HCT116 (cell line): ENCODE results near the gene PCSK6. TPM values are rescaled to one million over a fixed set of nuclear protein-coding genes. Genes with fewer than 3 reads are reported as not detected.

Source experiments
- ATAC-seq: fragments of 200-7000 bp; cut with Tn5 transposase; 2 replicates; pipeline ENCODE4 v1.9.1; 2020; ENCODE audit warnings: mild to moderate bottlenecking, moderate library complexity
- BruUV-seq: library from RNA; stranded (reverse); fragments of 400-500 nt; replicated peaks from 2 replicates; lab custom pipeline; 2021; lab: Mats Ljungman, UMichigan
- CTCF ChIA-PET: fragments of 300-600 bp; sonication (Branson Sonifier 250); formaldehyde crosslinking; loops from one replicate; lab custom pipeline; 2021; ENCODE audit warnings: antibody characterized with exemption; lab: Charles Lee
- POLR2A ChIA-PET: fragments of 300-600, 350-600 bp; sonication (Branson Sonifier 250); formaldehyde crosslinking; loops from one replicate; lab custom pipeline; 2021; ENCODE audit warnings: antibody characterized with exemption; lab: Charles Lee
- RAD21 ChIA-PET, 2 experiments: fragments of 300-600 bp; sonication (Branson Sonifier 250); formaldehyde crosslinking; loops; one replicate each; lab custom pipeline; 2023; ENCODE audit warnings: low total read pairs in 2 of 2; ENCODE audit not compliant: uncharacterized antibody in 2 of 2, unreplicated experiment in 2 of 2, low non-redundant PET in 1 of 2; lab: Charles Lee
- DNase-seq: peaks from one replicate; pipeline ENCODE4 v3.0.0-alpha.2; 2010; ENCODE audit warnings: low read depth, low spot score
- H2AFZ ChIP-seq: fragments of 200-600 bp; shearing (Covaris generic), sonication (generic); 2 replicates; pipeline ENCODE4 v1.6.1; 2017; ENCODE audit warnings: low read depth, mixed run types, mixed read lengths, antibody characterized with exemption, low read length; ENCODE audit not compliant: poor library complexity, severe bottlenecking
- H3K27ac ChIP-seq: 2 replicates; pipeline ENCODE4 v1.5.1; 2012; ENCODE audit warnings: low read depth, low read length
- H3K27me3 ChIP-seq: fragments of 200-600 bp; sonication (generic); 2 replicates; pipeline ENCODE4 v1.6.1; 2016; ENCODE audit warnings: mixed run types, low read length, mixed read lengths; ENCODE audit not compliant: insufficient read depth
- H3K36me3 ChIP-seq, 2 experiments: fragments of 200-500 bp in 1 of 2; fragments of 200-600 bp in 1 of 2; sonication (Bioruptor generic) in 1 of 2; sonication (generic) in 1 of 2; 2 replicates each; pipeline versions ENCODE4 v1.5.1 to v1.6.1; 2014 to 2016; ENCODE audit warnings: low read length in 2 of 2, inconsistent platforms in 1 of 2, mixed read lengths in 1 of 2, mixed run types in 1 of 2; ENCODE audit not compliant: insufficient read depth in 2 of 2, control insufficient read depth in 1 of 2
- H3K4me1 ChIP-seq, 2 experiments: fragments of 200-600 bp in 1 of 2; sonication (generic) in 1 of 2; 2 replicates each; pipeline versions ENCODE4 v1.5.1 to v1.6.1; 2012 to 2017; ENCODE audit warnings: low read length in 2 of 2, inconsistent platforms in 1 of 2, mild to moderate bottlenecking in 1 of 2, mixed read lengths in 1 of 2, mixed run types in 1 of 2, moderate library complexity in 1 of 2; ENCODE audit not compliant: insufficient read depth in 2 of 2, control insufficient read depth in 1 of 2
- H3K4me2 ChIP-seq: fragments of 200-600 bp; sonication (generic); 2 replicates; pipeline ENCODE4 v1.6.1; 2017; ENCODE audit warnings: mixed run types, low read length, mixed read lengths
- H3K4me3 ChIP-seq, 2 experiments: fragments of 200-600 bp in 1 of 2; sonication (generic) in 1 of 2; replicated peaks in 1 of 2; 2 replicates each; pipeline ENCODE4 v1.5.1; 2011 to 2016; ENCODE audit warnings: low read length in 2 of 2, control low read depth in 1 of 2, low read depth in 1 of 2, mild to moderate bottlenecking in 1 of 2, mixed read lengths in 1 of 2, mixed run types in 1 of 2
- H3K79me2 ChIP-seq: fragments of 200-600 bp; sonication (generic); 2 replicates; pipeline ENCODE4 v1.6.1; 2017; ENCODE audit warnings: mild to moderate bottlenecking, mixed run types, low read length, moderate library complexity, mixed read lengths; ENCODE audit not compliant: insufficient read depth
- H3K9ac ChIP-seq: fragments of 200-600 bp; sonication (generic); 2 replicates; pipeline ENCODE4 v1.6.1; 2016; ENCODE audit warnings: low read length, mixed read lengths
- H3K9me2 ChIP-seq: fragments of 200-600 bp; sonication (generic), shearing (Covaris generic); 2 replicates; pipeline ENCODE4 v1.6.1; 2017; ENCODE audit warnings: mixed run types, mild to moderate bottlenecking, moderate library complexity; ENCODE audit not compliant: insufficient read depth
- H3K9me3 ChIP-seq, 2 experiments: fragments of 200-500 bp in 1 of 2; fragments of 200-600 bp in 1 of 2; sonication (Bioruptor generic) in 1 of 2; sonication (generic) in 1 of 2; 2 replicates each; pipeline ENCODE4 v1.6.1; 2014 to 2017; ENCODE audit warnings: low read length in 2 of 2, mixed read lengths in 2 of 2, inconsistent platforms in 1 of 2, low read depth in 1 of 2, mild to moderate bottlenecking in 1 of 2, mixed run types in 1 of 2, moderate library complexity in 1 of 2; ENCODE audit not compliant: control insufficient read depth in 1 of 2, insufficient read depth in 1 of 2
- H4K20me1 ChIP-seq: fragments of 200-600 bp; sonication (generic), shearing (Covaris generic); 2 replicates; pipeline ENCODE4 v1.6.1; 2017; ENCODE audit warnings: mixed run types, mild to moderate bottlenecking, moderate library complexity; ENCODE audit not compliant: insufficient read depth
- CBX3 ChIP-seq: IDR thresholded peaks from 2 replicates; pipeline ENCODE4 v1.6.1; 2012; ENCODE audit warnings: low read depth
- EZH2 ChIP-seq: fragments of 200-600 bp; sonication (generic); IDR thresholded peaks from 2 replicates; pipeline ENCODE4 v1.6.1; 2017; ENCODE audit warnings: antibody characterized with exemption, mixed run types
- FOSL1 ChIP-seq: IDR thresholded peaks from 2 replicates; pipeline ENCODE4 v1.6.1; 2012; ENCODE audit warnings: low read depth
- JUND ChIP-seq: IDR thresholded peaks from 2 replicates; pipeline ENCODE4 v1.6.1; 2012
- POLR2A ChIP-seq: IDR thresholded peaks from 2 replicates; pipeline ENCODE4 v1.7.0; 2011; ENCODE audit warnings: borderline replicate concordance; ENCODE audit not compliant: insufficient read depth, insufficient read length; ENCODE audit errors: extremely low read depth
- SIN3A ChIP-seq: IDR thresholded peaks from 2 replicates; pipeline ENCODE4 v1.6.1; 2012; ENCODE audit warnings: low read depth
- SP1 ChIP-seq: IDR thresholded peaks from 2 replicates; pipeline ENCODE4 v1.6.1; 2012; ENCODE audit warnings: low read depth
- YY1 ChIP-seq: IDR thresholded peaks from 2 replicates; pipeline ENCODE4 v1.6.1; 2011; ENCODE audit warnings: low read length, low read depth, moderate library complexity, mild to moderate bottlenecking; ENCODE audit not compliant: insufficient replicate concordance; ENCODE audit errors: extremely low read depth
- ZFX ChIP-seq: fragments of 450-650 bp; IDR thresholded peaks from 2 replicates; pipeline ENCODE4 v1.6.1; 2017
- ZNF274 ChIP-seq: fragments of 200-500 bp; sonication (Bioruptor generic); IDR thresholded peaks from 2 replicates; pipeline ENCODE4 v1.6.1; 2014; ENCODE audit warnings: mild to moderate bottlenecking, low read depth, low read length, inconsistent platforms
- intact Hi-C: fragments of 100-400 bp; cut with micrococcal nuclease; formaldehyde crosslinking; loops from 2 replicates; pipeline ENCODE4 v1.10.0; 2022
- total RNA-seq: library from RNA; stranded (reverse); gene quantifications from one replicate; pipeline ENCODE4 v1.2.1, GENCODE V29; 2021; ENCODE audit not compliant: unreplicated experiment
- TF ChIP-seq, protein P1 (sequence below), 3 experiments: fragments of 200-600 bp in 1 of 3; sonication (generic) in 1 of 3; IDR thresholded peaks in 2 of 3; conservative IDR thresholded peaks in 1 of 3; 2 replicates each; pipeline ENCODE4 v1.5.1; 2012 to 2017; ENCODE audit warnings: low read depth in 2 of 3, low read length in 2 of 3, antibody characterized with exemption in 1 of 3, borderline replicate concordance in 1 of 3, control low read depth in 1 of 3, mild to moderate bottlenecking in 1 of 3, mixed read lengths in 1 of 3, mixed run types in 1 of 3, moderate library complexity in 1 of 3; ENCODE audit not compliant: insufficient read depth in 1 of 3
- TF ChIP-seq, protein P2 (sequence below): IDR thresholded peaks from 2 replicates; pipeline ENCODE4 v1.6.1; 2012
- TF ChIP-seq, protein P3 (sequence below): IDR thresholded peaks from 2 replicates; pipeline ENCODE4 v1.6.1; 2012
- TF ChIP-seq, protein P4 (sequence below): IDR thresholded peaks from 2 replicates; pipeline ENCODE4 v1.6.1; 2011; ENCODE audit warnings: mild to moderate bottlenecking, low read length, moderate library complexity; ENCODE audit not compliant: insufficient replicate concordance; ENCODE audit errors: extremely low read depth

The PCSK6 gene
- total RNA-seq, 1 experiment from 2014 or later, result 13.5 TPM

DNA sequence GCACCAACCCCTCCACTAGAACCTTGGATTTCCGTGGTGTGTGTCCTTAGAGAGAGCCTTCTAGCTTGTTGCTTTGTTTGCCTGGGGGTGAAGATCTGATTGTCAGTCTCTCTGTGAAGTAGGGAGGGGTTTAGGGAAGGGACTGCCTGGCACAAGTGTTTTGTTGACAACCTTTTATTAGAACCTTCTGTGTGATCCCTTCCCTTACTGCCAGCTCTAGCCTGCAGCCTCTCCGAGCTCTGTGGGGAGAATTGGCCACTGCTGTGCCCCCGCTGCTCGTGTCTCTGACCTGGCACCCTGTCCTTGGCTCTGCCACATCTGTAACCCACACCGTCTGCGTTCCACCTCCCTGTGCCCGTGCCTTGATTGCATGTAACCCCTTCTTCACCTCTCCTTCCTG, 30.9 kb upstream of the PCSK6 start:
- Histone ChIP-seq H3K4me1 (no peaks in the 10 kb centered on the region), H4K20me1 (no peaks in the 10 kb centered on the region), H3K36me3 (no peaks in the 10 kb centered on the region), H3K4me2 (no peak overlapping the region), H3K27ac (no peak overlapping the region), H3K9ac (no peak overlapping the region), H2AFZ (no peak overlapping the region), H3K9me2 (no peaks in the 10 kb centered on the region), H3K79me2 (no peaks in the 10 kb centered on the region), H3K9me3 (peaks cover 0 to 6% of the 10 kb centered on the region in 2 experiments; a peak in 1 of 4 replicates), H3K4me3 (no peak overlapping the region), H3K27me3 (no peaks in the 10 kb centered on the region)
- ATAC-seq (no peak), DNase-seq (no peak)
- ChIA-PET RAD21 (no interaction called here), POLR2A (no interaction called here), CTCF (no interaction called here)
- no TSS peak for BruUV-seq
- TF ChIP-seq POLR2A, result no peak
- TF ChIP-seq, protein P1, sequence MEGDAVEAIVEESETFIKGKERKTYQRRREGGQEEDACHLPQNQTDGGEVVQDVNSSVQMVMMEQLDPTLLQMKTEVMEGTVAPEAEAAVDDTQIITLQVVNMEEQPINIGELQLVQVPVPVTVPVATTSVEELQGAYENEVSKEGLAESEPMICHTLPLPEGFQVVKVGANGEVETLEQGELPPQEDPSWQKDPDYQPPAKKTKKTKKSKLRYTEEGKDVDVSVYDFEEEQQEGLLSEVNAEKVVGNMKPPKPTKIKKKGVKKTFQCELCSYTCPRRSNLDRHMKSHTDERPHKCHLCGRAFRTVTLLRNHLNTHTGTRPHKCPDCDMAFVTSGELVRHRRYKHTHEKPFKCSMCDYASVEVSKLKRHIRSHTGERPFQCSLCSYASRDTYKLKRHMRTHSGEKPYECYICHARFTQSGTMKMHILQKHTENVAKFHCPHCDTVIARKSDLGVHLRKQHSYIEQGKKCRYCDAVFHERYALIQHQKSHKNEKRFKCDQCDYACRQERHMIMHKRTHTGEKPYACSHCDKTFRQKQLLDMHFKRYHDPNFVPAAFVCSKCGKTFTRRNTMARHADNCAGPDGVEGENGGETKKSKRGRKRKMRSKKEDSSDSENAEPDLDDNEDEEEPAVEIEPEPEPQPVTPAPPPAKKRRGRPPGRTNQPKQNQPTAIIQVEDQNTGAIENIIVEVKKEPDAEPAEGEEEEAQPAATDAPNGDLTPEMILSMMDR (IDR thresholded peaks at IDR 0.05 in 2 of 3, conservative IDR thresholded peaks at IDR 0.05 in 1 of 3; ENCODE audit: borderline replicate concordance in 1 of 3, insufficient read depth in 1 of 3, low read depth in 2 of 3, low read length in 2 of 3), result no peak
- TF ChIP-seq FOSL1, result no peak
- no peak for TF ChIP-seq CBX3
- TF ChIP-seq SIN3A, result no peak
- no peak for TF ChIP-seq ZFX
- no peak for TF ChIP-seq SP1
- TF ChIP-seq YY1, result no peak
- TF ChIP-seq EZH2, result no peak
- intact Hi-C loops, result no loop called here

DNA sequence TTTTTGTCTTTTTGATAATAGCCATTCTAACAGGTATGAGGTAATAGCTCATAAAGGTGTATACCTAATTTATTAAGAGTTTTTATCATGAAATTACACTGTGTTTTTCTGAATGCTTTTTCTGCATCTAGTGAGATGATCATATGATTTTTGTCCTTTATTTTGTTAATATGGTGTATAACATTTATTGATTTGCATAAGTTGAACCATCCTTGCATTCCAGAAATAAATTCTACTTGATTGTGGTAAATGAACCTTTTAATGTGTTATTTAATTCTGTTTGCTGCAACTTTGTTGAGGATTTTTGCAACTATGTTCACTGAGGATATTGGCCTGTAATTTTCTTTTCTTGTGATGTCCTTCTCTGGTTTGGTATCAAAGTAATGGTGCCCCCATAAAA, 28.0 kb upstream of the PCSK6 start:
- TF ChIP-seq ZNF274 (no peak), SP1 (no peak), FOSL1 (no peak), JUND (no peak), YY1 (no peak)
- TF ChIP-seq, protein P2, sequence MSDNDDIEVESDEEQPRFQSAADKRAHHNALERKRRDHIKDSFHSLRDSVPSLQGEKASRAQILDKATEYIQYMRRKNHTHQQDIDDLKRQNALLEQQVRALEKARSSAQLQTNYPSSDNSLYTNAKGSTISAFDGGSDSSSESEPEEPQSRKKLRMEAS, result no peak
- TF ChIP-seq, protein P3, sequence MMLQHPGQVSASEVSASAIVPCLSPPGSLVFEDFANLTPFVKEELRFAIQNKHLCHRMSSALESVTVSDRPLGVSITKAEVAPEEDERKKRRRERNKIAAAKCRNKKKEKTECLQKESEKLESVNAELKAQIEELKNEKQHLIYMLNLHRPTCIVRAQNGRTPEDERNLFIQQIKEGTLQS, result no peak
- TF ChIP-seq, protein P4, sequence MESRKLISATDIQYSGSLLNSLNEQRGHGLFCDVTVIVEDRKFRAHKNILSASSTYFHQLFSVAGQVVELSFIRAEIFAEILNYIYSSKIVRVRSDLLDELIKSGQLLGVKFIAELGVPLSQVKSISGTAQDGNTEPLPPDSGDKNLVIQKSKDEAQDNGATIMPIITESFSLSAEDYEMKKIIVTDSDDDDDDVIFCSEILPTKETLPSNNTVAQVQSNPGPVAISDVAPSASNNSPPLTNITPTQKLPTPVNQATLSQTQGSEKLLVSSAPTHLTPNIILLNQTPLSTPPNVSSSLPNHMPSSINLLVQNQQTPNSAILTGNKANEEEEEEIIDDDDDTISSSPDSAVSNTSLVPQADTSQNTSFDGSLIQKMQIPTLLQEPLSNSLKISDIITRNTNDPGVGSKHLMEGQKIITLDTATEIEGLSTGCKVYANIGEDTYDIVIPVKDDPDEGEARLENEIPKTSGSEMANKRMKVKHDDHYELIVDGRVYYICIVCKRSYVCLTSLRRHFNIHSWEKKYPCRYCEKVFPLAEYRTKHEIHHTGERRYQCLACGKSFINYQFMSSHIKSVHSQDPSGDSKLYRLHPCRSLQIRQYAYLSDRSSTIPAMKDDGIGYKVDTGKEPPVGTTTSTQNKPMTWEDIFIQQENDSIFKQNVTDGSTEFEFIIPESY, result no peak
- ChIA-PET RAD21 (no interaction called here), CTCF (no interaction called here), POLR2A (no interaction called here)
- DNase-seq, result no peak
- H3K4me2 ChIP-seq, result no peak overlapping the region
- no peaks in the 10 kb centered on the region; the same call in 1 of the 2 replicates for H4K20me1 ChIP-seq
- no peak overlapping the region for H3K9ac ChIP-seq
- no peaks in the 10 kb centered on the region for H3K4me1 ChIP-seq
- H3K9me3 ChIP-seq, result peaks cover 0 to 6% of the 10 kb centered on the region in 2 experiments; a peak in 1 of 4 replicates
- no peaks in the 10 kb centered on the region for H3K27me3 ChIP-seq
- H3K36me3 ChIP-seq, result no peaks in the 10 kb centered on the region
- no TSS peak for BruUV-seq
- intact Hi-C loops, result no loop called here
- no peaks in the 10 kb centered on the region for H3K79me2 ChIP-seq
- ATAC-seq, result no peak
- H3K4me3 ChIP-seq, result no peak overlapping the region
- H3K9me2 ChIP-seq, result no peaks in the 10 kb centered on the region
- no peak overlapping the region for H2AFZ ChIP-seq
- H3K27ac ChIP-seq, result no peak overlapping the region
